H9 (cell line): ENCODE measurements around the gene CAV3. TPM values are rescaled to one million over a fixed set of nuclear protein-coding genes. Genes with fewer than 3 reads are reported as not detected.
A peak's percentile ranks its signal among the peaks of the same experiment; 100 is the strongest.

Experiments used
- DNase-seq: peaks from one replicate; pipeline ENCODE4 v3.0.0-alpha.2; 2017
- H2AFZ ChIP-seq: one replicate; pipeline ENCODE4 v1.6.1; 2013; ENCODE audit warnings: mild to moderate bottlenecking, low read length, control low read depth, moderate library complexity
- H2AK5ac ChIP-seq: 2 replicates; pipeline ENCODE4 v1.6.1; 2013; ENCODE audit warnings: low read length, control low read depth, mixed read lengths; ENCODE audit not compliant: insufficient read length
- H2BK120ac ChIP-seq: one replicate; pipeline ENCODE4 v1.6.1; 2013; ENCODE audit warnings: low read depth, mild to moderate bottlenecking, low read length, control low read depth, inconsistent platforms; ENCODE audit not compliant: poor library complexity, severe bottlenecking
- H2BK12ac ChIP-seq: 2 replicates; pipeline ENCODE4 v1.6.1; 2013; ENCODE audit warnings: low read length, control low read depth, mixed read lengths, low read depth; ENCODE audit not compliant: insufficient read length
- H2BK15ac ChIP-seq: 2 replicates; pipeline ENCODE4 v1.6.1; 2013; ENCODE audit warnings: low read depth, low read length, control low read depth
- H2BK20ac ChIP-seq: one replicate; pipeline ENCODE4 v1.6.1; 2013; ENCODE audit warnings: low read depth, mild to moderate bottlenecking, low read length, control low read depth, inconsistent platforms; ENCODE audit not compliant: poor library complexity, severe bottlenecking
- H2BK5ac ChIP-seq: 2 replicates; pipeline ENCODE4 v1.6.1; 2013; ENCODE audit warnings: low read length, control low read depth, mixed read lengths; ENCODE audit not compliant: insufficient read length
- H3K14ac ChIP-seq: 2 replicates; pipeline ENCODE4 v1.6.1; 2013; ENCODE audit warnings: low read length, control low read depth; ENCODE audit not compliant: insufficient read depth
- H3K18ac ChIP-seq: 2 replicates; pipeline ENCODE4 v1.6.1; 2013; ENCODE audit warnings: low read depth, mild to moderate bottlenecking, mixed read lengths, low read length, control low read depth; ENCODE audit not compliant: insufficient read length
- H3K23ac ChIP-seq: 2 replicates; pipeline ENCODE4 v1.6.1; 2013; ENCODE audit warnings: low read length, control low read depth, mixed read lengths, low read depth; ENCODE audit not compliant: insufficient read length
- H3K23me2 ChIP-seq: 2 replicates; pipeline ENCODE4 v1.6.1; 2013; ENCODE audit warnings: low read depth, mild to moderate bottlenecking, mixed read lengths, low read length, control low read depth; ENCODE audit not compliant: insufficient read length, poor library complexity, severe bottlenecking
- H3K27ac ChIP-seq: 2 replicates; pipeline ENCODE4 v1.5.1; 2013; ENCODE audit warnings: low read length, control low read depth, mixed read lengths, low read depth; ENCODE audit not compliant: insufficient read length
- H3K27me3 ChIP-seq: 2 replicates; pipeline ENCODE4 v1.6.1; 2013; ENCODE audit warnings: low read length, control low read depth, inconsistent platforms; ENCODE audit not compliant: insufficient read depth
- H3K4ac ChIP-seq: 2 replicates; pipeline ENCODE4 v1.6.1; 2013; ENCODE audit warnings: low read depth, mild to moderate bottlenecking, control low read depth, inconsistent platforms, low read length, moderate library complexity
- H3K4me1 ChIP-seq: 2 replicates; pipeline ENCODE4 v1.6.1; 2013; ENCODE audit warnings: low read length, control low read depth, inconsistent platforms; ENCODE audit not compliant: insufficient read depth
- H3K4me2 ChIP-seq: 2 replicates; pipeline ENCODE4 v1.6.1; 2013; ENCODE audit warnings: low read length, control low read depth, mixed read lengths; ENCODE audit not compliant: insufficient read length, insufficient read depth
- H3K56ac ChIP-seq: 2 replicates; pipeline ENCODE4 v1.6.1; 2013; ENCODE audit warnings: low read depth, mild to moderate bottlenecking, mixed read lengths, low read length, control low read depth; ENCODE audit not compliant: insufficient read length
- H3K79me1 ChIP-seq: 2 replicates; pipeline ENCODE4 v1.6.1; 2013; ENCODE audit warnings: low read depth, mild to moderate bottlenecking, moderate library complexity, low read length, control low read depth, inconsistent platforms; ENCODE audit not compliant: insufficient read depth, poor library complexity, severe bottlenecking
- H3K79me2 ChIP-seq: 2 replicates; pipeline ENCODE4 v1.6.1; 2013; ENCODE audit warnings: low read length, control low read depth, inconsistent platforms; ENCODE audit not compliant: insufficient read depth
- H3K9ac ChIP-seq: 2 replicates; pipeline ENCODE4 v1.6.1; 2013; ENCODE audit warnings: low read length, control low read depth, mixed read lengths; ENCODE audit not compliant: insufficient read length; ENCODE audit errors: extremely low read depth
- H3K9me3 ChIP-seq: one replicate; pipeline ENCODE4 v1.6.1; 2013; ENCODE audit warnings: low read depth, low read length, inconsistent platforms; ENCODE audit not compliant: control insufficient read depth
- H3T11ph ChIP-seq: one replicate; pipeline ENCODE4 v1.6.1; 2013; ENCODE audit warnings: mild to moderate bottlenecking, low read length, control low read depth, inconsistent platforms
- H4K20me1 ChIP-seq: one replicate; pipeline ENCODE4 v1.6.1; 2013; ENCODE audit not compliant: control insufficient read depth, insufficient read length, insufficient read depth
- H4K5ac ChIP-seq: 2 replicates; pipeline ENCODE4 v1.6.1; 2013; ENCODE audit warnings: low read depth, mild to moderate bottlenecking, mixed read lengths, low read length, control low read depth; ENCODE audit not compliant: insufficient read length
- H4K8ac ChIP-seq: replicated peaks from 2 replicates; pipeline ENCODE4 v1.6.1; 2013; ENCODE audit warnings: low read length, control low read depth, mixed read lengths, low read depth; ENCODE audit not compliant: insufficient read length
- H4K91ac ChIP-seq: 2 replicates; pipeline ENCODE4 v1.6.1; 2013; ENCODE audit warnings: low read depth, mild to moderate bottlenecking, moderate library complexity, mixed read lengths, low read length, control low read depth; ENCODE audit not compliant: insufficient read length
- H3K27ac Mint-ChIP-seq, 3 experiments: 2 replicates in 2 of 3; 3 replicates in 1 of 3; pipeline ENCODE4 v1.8.0; 2020 to 2021; ENCODE audit warnings: mixed read lengths in 3 of 3, mild to moderate bottlenecking in 1 of 3, moderate library complexity in 1 of 3
- H3K27me3 Mint-ChIP-seq: 2 replicates; pipeline ENCODE4 v1.8.0; 2021; ENCODE audit warnings: low read depth, mild to moderate bottlenecking, moderate library complexity, mixed read lengths
- H3K36me3 Mint-ChIP-seq, 3 experiments: 2 replicates in 2 of 3; 3 replicates in 1 of 3; pipeline ENCODE4 v1.8.0; 2020 to 2021; ENCODE audit warnings: low read depth in 3 of 3, mixed read lengths in 3 of 3; ENCODE audit not compliant: insufficient read depth in 1 of 3
- H3K4me1 Mint-ChIP-seq, 2 experiments: 2 replicates each; pipeline ENCODE4 v1.8.0; 2020; ENCODE audit warnings: mixed read lengths in 2 of 2
- H3K4me3 Mint-ChIP-seq, 2 experiments: 2 replicates in 1 of 2; 3 replicates in 1 of 2; pipeline ENCODE4 v1.8.0; 2020 to 2021; ENCODE audit warnings: mild to moderate bottlenecking in 2 of 2, mixed read lengths in 2 of 2, moderate library complexity in 1 of 2
- H3K9me3 Mint-ChIP-seq, 2 experiments: 2 replicates in 1 of 2; 3 replicates in 1 of 2; pipeline ENCODE4 v1.8.0; 2020; ENCODE audit warnings: mild to moderate bottlenecking in 2 of 2, mixed read lengths in 2 of 2, moderate library complexity in 1 of 2
- CTCF ChIP-seq: fragments of 200-600 bp; sonication (generic); conservative IDR thresholded peaks from 3 replicates; pipeline ENCODE4 v1.8.0; 2021; ENCODE audit warnings: antibody characterized with exemption, mild to moderate bottlenecking
- WGBS: extraction: QIAGEN DNeasy Blood & Tissue Kit; methylation state at CpG from one replicate; pipeline ENCODE4 v1.1.7; 2013; ENCODE audit warnings: missing lambda C conversion rate, low lambda C conversion rate, mixed read lengths; ENCODE audit not compliant: insufficient read length; ENCODE audit errors: extremely low coverage; 5-methylcytosine and 5-hydroxymethylcytosine counted together
- total RNA-seq: library from RNA; stranded (reverse); gene quantifications from 2 replicates; pipeline ENCODE4 v1.2.1, GENCODE V29; 2021

CAV3 gene
- total RNA-seq, 1 experiment from 2014 or later = not detected

GRCh38 chr3:8764528-8764927, 30.9 kb downstream of the CAV3 start:
- H2BK15ac ChIP-seq = no peak overlapping the region
- no peak overlapping the region for H3K4me2 ChIP-seq
- peaks cover 13% of the 10 kb centered on the region; the same call in 1 of the 2 replicates for H3K27me3 ChIP-seq
- no peaks in the 10 kb centered on the region for H3K4me1 ChIP-seq
- no peak overlapping the region for H3K27ac ChIP-seq
- TF ChIP-seq CTCF = no peak
- H4K8ac ChIP-seq = no peak overlapping the region
- no peak overlapping the region for H3K23ac ChIP-seq
- DNase-seq = peak; percentile 3
- no peak overlapping the region for H3T11ph ChIP-seq
- Mint-ChIP-seq H3K4me1 (peaks cover 9 to 11% of the 10 kb centered on the region in 2 experiments), H3K27me3 (peaks cover 75% of the 10 kb centered on the region), H3K4me3 (no peak overlapping the region), H3K9me3 (no peaks in the 10 kb centered on the region), H3K36me3 (no peaks in the 10 kb centered on the region; a peak in 1 of 7 replicates), H3K27ac (no peak overlapping the region)
- no peak overlapping the region for H2BK20ac ChIP-seq
- no peak overlapping the region for H3K4ac ChIP-seq
- no peaks in the 10 kb centered on the region for H3K79me1 ChIP-seq
- H2BK5ac ChIP-seq = no peak overlapping the region
- no peaks in the 10 kb centered on the region for H3K79me2 ChIP-seq
- no peak overlapping the region for H3K9ac ChIP-seq
- H4K91ac ChIP-seq = no peak overlapping the region
- H3K56ac ChIP-seq = no peak overlapping the region
- H3K23me2 ChIP-seq = peaks cover 4% of the 10 kb centered on the region
- no peak overlapping the region for H3K18ac ChIP-seq
- H2BK120ac ChIP-seq = no peak overlapping the region
- H2BK12ac ChIP-seq = no peak overlapping the region
- no peaks in the 10 kb centered on the region for H3K9me3 ChIP-seq
- no peak overlapping the region for H4K5ac ChIP-seq
- H2AFZ ChIP-seq = no peak overlapping the region
- H3K14ac ChIP-seq = no peak overlapping the region
- H4K20me1 ChIP-seq = no peaks in the 10 kb centered on the region
- H2AK5ac ChIP-seq = no peak overlapping the region
- no CpG with 5 or more reads among the region's 6 CpGs for WGBS
